Measurements from ENCODE around the gene TSSK6. TPM values are rescaled to one million over a fixed set of nuclear protein-coding genes. Genes with fewer than 3 reads are reported as not detected.

TSSK6 gene
- 4.6 and 7.0 TPM in 2 replicates for total RNA-seq (ENCODE audit: low replicate concordance)

DNA sequence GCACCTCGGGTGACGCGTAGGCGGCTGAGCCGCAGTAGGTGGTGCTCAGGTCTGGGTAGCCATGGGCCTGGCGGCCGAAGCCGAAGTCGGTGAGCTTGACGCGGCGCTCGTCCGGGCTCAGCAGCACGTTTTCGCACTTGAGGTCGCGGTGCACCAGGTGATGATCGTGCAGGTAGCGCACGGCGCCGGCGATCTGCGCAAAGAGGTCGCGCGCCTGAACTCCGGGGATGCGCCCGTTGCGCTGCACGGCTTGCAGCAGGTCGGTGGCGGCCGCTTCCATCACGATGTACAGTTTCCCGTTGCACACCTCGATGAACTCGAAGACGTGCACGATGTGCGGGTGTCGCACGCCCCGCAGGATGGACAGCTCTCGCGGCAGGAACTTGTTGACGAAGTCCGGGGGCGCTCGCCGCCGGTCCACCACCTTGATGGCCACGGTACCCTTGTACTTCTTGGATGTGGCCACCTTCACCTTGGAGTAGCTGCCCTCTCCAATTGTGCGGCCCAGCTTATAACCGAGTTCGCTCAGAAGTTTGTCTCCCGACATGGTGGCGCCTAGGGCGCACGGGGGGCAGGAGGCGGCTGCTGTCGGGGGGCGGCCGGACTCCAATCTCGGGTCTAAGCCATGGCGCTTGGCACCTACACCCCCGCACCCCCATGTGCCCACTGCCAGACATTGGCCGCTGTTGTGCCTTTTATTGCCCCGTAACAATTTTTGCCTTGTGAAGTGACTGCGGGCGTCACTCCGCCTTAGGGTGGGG, at the start of gene TSSK6:
TSSK6 (minus strand) TSS at position 668 of the 761 bp plus-strand sequence; CDS start at position 547, 121 bp downstream.
- Mint-ChIP-seq H3K4me3 (peak within 1 kb of the TSS; percentile 96), H3K9me3 (no peaks in the 10 kb centered on the region), H3K4me1 (peaks cover 12% of the 10 kb centered on the region), H3K27ac (peak within 1 kb of the TSS; percentile 90), H3K36me3 (peaks cover 10% of the 10 kb centered on the region), H3K27me3 (ENCODE audit: insufficient read depth, low read depth) (no peaks in the 10 kb centered on the region)
- peak within 1 kb of the TSS; percentile 90 for H3K4me2 ChIP-seq
- no peak for TF ChIP-seq EZH2phosphoT487 (IDR thresholded peaks at IDR 0.05)
- peaks cover 40% of the 10 kb centered on the region for H3K79me2 ChIP-seq (ENCODE audit: low read depth)
- no peaks in the 10 kb centered on the region for H3K36me3 ChIP-seq
- H2AFZ ChIP-seq (replicated peaks) = peak within 1 kb of the TSS; percentile 93
- H3K4me1 ChIP-seq = no peaks in the 10 kb centered on the region
- no peaks in the 10 kb centered on the region for H3K27me3 ChIP-seq
- peak within 1 kb of the TSS; percentile 72 for H3K4me3 ChIP-seq
- no peaks in the 10 kb centered on the region for H3K9me3 ChIP-seq (ENCODE audit: low read depth)
- peak within 1 kb of the TSS; percentile 10 for H3K9ac ChIP-seq
- peaks cover 12% of the 10 kb centered on the region for H4K20me1 ChIP-seq (ENCODE audit: low read depth)
- no peak for DNase-seq (ENCODE audit: low spot score)
- no peak within 1 kb of the TSS for H3K27ac ChIP-seq
- peaks cover 3% of the 10 kb centered on the region for H3F3A ChIP-seq (ENCODE audit: low read depth)

DNA sequence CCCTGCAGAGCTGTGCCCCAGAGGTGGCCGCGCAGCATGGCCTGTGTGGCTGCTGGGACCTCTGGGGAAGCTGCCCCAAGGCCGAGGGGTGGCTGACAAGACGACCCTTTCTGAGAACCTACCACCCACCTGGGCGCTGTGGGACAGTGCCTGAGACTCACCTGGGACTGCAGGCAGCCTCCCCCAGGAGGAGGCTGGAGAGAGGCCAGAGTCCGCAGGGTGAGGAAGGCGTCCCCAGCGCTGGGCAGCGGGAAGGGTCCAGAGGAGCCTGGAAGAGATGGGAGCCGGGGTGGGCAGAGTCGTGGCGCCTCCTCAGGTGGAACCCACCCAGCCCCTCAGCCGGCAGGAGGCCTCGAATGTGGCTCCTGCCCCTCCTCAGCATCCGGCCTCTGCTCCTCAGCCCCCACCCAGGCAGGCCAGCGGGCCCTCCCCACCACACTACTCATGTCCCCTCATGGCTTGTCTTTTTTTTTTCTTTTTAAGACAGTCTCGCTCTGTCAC, 48.0 kb upstream of the TSSK6 start:
- TF ChIP-seq EZH2phosphoT487 (IDR thresholded peaks at IDR 0.05) (no peak), EZH2 (IDR thresholded peaks at IDR 0.05) (no peak)
- no peaks in the 10 kb centered on the region for H3K9me3 Mint-ChIP-seq
- no peak for DNase-seq (ENCODE audit: low spot score)
- H3K27me3 Mint-ChIP-seq (ENCODE audit: insufficient read depth, low read depth) = peaks cover 5% of the 10 kb centered on the region
- no peaks in the 10 kb centered on the region for H3K9me3 ChIP-seq (ENCODE audit: low read depth)
- H3K27ac Mint-ChIP-seq = no peak overlapping the region
- H3K36me3 Mint-ChIP-seq = peaks cover 21% of the 10 kb centered on the region
- no peaks in the 10 kb centered on the region for H3K4me1 ChIP-seq
- H3K4me2 ChIP-seq = no peak overlapping the region
- H3K36me3 ChIP-seq = no peaks in the 10 kb centered on the region
- no peak overlapping the region for H3K9ac ChIP-seq
- no peak overlapping the region for H3K4me3 ChIP-seq
- H3K79me2 ChIP-seq (ENCODE audit: low read depth) = no peaks in the 10 kb centered on the region
- no peaks in the 10 kb centered on the region for H3K4me1 Mint-ChIP-seq
- no peak overlapping the region for H3K27ac ChIP-seq
- H3K4me3 Mint-ChIP-seq = no peak overlapping the region
- no peaks in the 10 kb centered on the region for H3F3A ChIP-seq (ENCODE audit: low read depth)
- H4K20me1 ChIP-seq (ENCODE audit: low read depth) = no peaks in the 10 kb centered on the region
- H3K27me3 ChIP-seq = no peaks in the 10 kb centered on the region
- no peak overlapping the region for H2AFZ ChIP-seq (replicated peaks)

DNA sequence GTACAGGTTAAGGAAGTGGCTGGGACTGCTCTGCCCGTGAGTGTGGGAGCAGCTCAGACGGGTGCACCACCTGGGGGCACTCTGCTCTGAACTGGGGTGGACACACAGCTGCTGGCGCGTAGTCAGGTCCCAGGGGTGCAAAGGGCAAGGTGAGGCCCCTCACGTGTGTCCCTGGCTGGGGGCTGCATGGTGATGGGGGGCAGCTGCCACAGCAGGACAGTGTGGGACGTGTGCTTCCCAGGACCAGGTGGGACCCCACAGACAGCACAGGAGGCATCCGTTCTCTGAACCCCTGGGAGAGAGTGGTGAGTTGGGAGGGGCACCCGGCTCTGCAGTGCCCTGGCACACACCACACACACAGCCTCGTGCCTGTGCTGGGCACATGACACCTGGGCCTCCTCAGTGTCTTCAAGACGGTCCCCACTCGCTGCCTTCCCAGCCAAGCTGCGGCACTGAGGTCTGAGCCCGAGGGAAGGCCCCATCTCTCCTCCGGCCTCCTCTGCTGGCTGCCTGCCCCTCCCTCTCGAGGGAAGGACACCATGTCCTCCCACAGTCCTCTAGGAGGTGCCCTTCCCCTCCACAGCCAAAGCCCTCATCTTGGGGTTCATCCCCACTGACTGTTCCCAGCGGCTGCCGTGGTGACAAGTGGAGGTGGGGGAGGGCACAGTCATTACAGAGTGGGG, 47.5 kb upstream of the TSSK6 start:
- H3K9ac ChIP-seq = no peak overlapping the region
- H3K79me2 ChIP-seq (ENCODE audit: low read depth) = no peaks in the 10 kb centered on the region
- no peak overlapping the region for H2AFZ ChIP-seq (replicated peaks)
- no peaks in the 10 kb centered on the region for H4K20me1 ChIP-seq (ENCODE audit: low read depth)
- peak; percentile 35 for DNase-seq (ENCODE audit: low spot score)
- peaks cover 20% of the 10 kb centered on the region for H3K36me3 Mint-ChIP-seq
- no peaks in the 10 kb centered on the region for H3K9me3 ChIP-seq (ENCODE audit: low read depth)
- no peaks in the 10 kb centered on the region for H3K27me3 ChIP-seq
- peaks cover 5% of the 10 kb centered on the region for H3K27me3 Mint-ChIP-seq (ENCODE audit: insufficient read depth, low read depth)
- TF ChIP-seq EZH2 (IDR thresholded peaks at IDR 0.05) = no peak
- TF ChIP-seq, protein P1, sequence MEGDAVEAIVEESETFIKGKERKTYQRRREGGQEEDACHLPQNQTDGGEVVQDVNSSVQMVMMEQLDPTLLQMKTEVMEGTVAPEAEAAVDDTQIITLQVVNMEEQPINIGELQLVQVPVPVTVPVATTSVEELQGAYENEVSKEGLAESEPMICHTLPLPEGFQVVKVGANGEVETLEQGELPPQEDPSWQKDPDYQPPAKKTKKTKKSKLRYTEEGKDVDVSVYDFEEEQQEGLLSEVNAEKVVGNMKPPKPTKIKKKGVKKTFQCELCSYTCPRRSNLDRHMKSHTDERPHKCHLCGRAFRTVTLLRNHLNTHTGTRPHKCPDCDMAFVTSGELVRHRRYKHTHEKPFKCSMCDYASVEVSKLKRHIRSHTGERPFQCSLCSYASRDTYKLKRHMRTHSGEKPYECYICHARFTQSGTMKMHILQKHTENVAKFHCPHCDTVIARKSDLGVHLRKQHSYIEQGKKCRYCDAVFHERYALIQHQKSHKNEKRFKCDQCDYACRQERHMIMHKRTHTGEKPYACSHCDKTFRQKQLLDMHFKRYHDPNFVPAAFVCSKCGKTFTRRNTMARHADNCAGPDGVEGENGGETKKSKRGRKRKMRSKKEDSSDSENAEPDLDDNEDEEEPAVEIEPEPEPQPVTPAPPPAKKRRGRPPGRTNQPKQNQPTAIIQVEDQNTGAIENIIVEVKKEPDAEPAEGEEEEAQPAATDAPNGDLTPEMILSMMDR (IDR thresholded peaks at IDR 0.05) = peak; percentile 25
- no peaks in the 10 kb centered on the region for H3K9me3 Mint-ChIP-seq
- no peaks in the 10 kb centered on the region for H3K4me1 ChIP-seq
- H3K4me3 ChIP-seq = no peak overlapping the region
- H3F3A ChIP-seq (ENCODE audit: low read depth) = no peaks in the 10 kb centered on the region
- H3K4me2 ChIP-seq = no peak overlapping the region
- no peak overlapping the region for H3K27ac ChIP-seq
- no peak overlapping the region for H3K27ac Mint-ChIP-seq
- H3K4me1 Mint-ChIP-seq = no peaks in the 10 kb centered on the region
- no peak overlapping the region for H3K4me3 Mint-ChIP-seq
- no peaks in the 10 kb centered on the region for H3K36me3 ChIP-seq

DNA sequence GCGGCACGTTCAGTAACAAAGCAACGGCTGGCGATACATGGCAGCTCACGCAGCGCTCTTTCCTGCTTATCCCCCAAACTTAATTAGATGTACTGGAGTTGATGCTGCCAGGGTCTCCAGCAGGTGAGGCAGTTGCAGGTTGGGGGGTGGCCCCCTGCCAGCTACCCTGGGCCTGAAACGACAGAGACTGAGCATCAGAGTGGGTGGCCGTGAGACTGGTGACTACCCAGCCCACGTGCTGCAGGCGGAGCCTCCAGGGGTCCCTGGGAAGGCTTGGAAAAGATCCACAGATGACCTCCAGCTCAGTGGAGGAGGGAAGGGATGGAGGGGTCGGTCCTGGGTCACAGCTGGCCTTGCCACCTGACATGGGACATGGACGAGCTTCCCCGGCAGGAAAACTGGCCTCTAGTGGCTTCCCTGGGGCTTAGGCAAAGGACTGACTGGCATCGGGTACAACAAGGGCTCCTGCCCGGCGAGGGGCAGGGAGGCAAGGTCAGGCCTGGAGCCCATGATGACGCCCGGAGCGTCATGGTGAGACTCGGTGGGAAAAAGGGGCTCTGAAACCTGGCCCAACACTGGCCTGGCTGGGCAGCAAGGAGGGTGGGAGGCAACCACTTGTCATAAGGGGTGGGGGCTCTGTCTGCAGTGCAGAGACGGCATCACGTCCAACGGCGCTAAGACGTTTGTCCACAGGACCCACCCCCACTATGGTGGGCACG, 46.8 kb upstream of the TSSK6 start:
- no peak overlapping the region for H3K27ac ChIP-seq

More for the DNA sequence above, 46.8 kb upstream of the TSSK6 start:
- peak overlapping the region; percentile 37 for H3K27ac Mint-ChIP-seq
- H3K27me3 Mint-ChIP-seq (ENCODE audit: insufficient read depth, low read depth) = peaks cover 5% of the 10 kb centered on the region
- no peaks in the 10 kb centered on the region for H3K9me3 Mint-ChIP-seq
- H3K36me3 Mint-ChIP-seq = peaks cover 17% of the 10 kb centered on the region
- no peaks in the 10 kb centered on the region for H4K20me1 ChIP-seq (ENCODE audit: low read depth)
- no peaks in the 10 kb centered on the region for H3K36me3 ChIP-seq
- no peak overlapping the region for H3K4me3 ChIP-seq
- H2AFZ ChIP-seq (replicated peaks) = no peak overlapping the region
- H3K9me3 ChIP-seq (ENCODE audit: low read depth) = no peaks in the 10 kb centered on the region
- no peak for TF ChIP-seq EZH2phosphoT487 (IDR thresholded peaks at IDR 0.05)
- no peak for TF ChIP-seq EZH2 (IDR thresholded peaks at IDR 0.05)
- TF ChIP-seq, protein P1 (IDR thresholded peaks at IDR 0.05) = no peak
- no peak overlapping the region for H3K4me2 ChIP-seq
- no peaks in the 10 kb centered on the region for H3K4me1 ChIP-seq
- no peaks in the 10 kb centered on the region for H3K27me3 ChIP-seq
- no peaks in the 10 kb centered on the region for H3F3A ChIP-seq (ENCODE audit: low read depth)
- no peak overlapping the region for H3K9ac ChIP-seq
- no peaks in the 10 kb centered on the region for H3K79me2 ChIP-seq (ENCODE audit: low read depth)
- DNase-seq (ENCODE audit: low spot score) = no peak
- H3K4me1 Mint-ChIP-seq = no peaks in the 10 kb centered on the region
- H3K4me3 Mint-ChIP-seq = no peak overlapping the region
